DMS53 treated with DMSO at 0.1 percent for 48 hours (cell line): ENCODE measurements around the gene TGM3.

Source experiments
- DNase-seq: peaks from one replicate; lab custom pipeline; 2025; ENCODE audit not compliant: unreplicated experiment; lab: John Stamatoyannopoulos, UW

TGM3 gene

DNA sequence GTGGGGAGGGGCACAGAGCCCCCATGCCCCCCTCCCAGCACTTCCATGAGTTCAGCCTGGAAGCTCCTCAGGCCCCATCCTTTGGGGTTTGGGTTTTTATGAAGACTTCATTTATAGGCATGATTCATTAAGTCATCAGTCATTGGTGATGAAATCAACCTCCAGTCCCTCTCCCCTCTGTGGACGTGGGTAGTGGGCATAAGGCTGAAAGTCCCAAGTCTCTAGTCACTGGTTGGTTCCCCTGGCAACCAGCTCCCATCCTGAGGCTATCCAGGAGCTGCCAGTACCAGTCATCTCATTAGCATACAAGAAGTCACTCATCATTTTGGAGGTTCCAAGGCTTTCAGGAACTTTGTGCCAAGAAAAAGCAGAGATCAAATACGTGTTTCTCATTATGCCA lies 9.2 kb downstream of the TGM3 start:
- no peak for DNase-seq

DNA sequence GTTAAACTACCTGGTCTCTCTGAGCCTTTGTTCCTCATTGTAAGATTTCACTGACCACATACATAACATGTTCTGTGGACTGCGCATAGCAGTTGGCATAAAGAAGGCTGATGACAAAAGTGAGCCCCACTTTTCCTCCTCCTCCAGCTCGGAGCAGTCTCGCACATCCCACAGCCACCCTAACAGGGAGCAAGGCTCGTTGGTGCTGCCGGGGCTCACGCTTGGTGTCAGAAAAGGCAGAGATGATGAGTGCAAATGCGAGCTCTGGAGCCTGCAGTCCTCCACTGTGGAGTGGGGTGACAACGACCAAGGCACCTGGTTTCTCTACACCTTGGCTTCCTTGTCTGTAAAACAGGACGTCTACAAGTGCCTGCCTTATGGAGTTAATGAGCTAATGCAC lies 9.7 kb downstream of the TGM3 start:
- DNase-seq = no peak

DNA sequence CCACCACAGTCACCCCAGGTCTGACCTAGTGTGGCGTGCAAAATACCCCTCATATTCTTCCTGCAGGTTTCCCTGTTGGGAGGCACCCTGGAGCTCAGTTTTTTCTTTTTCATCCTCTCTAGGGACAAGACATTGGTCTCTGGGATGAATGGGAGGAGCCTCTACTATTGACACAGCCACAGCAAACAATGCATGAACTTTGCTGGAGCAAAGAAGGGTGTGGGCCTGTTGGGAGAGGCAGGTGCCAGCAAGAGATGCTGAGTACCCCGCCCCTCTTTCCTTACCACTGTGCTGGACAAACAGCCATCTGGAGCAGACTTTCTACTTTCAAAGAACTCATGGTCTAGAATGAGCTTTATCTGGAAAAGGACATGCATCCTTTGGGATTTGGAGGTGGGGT lies 10.1 kb downstream of the TGM3 start:
- peak; percentile 93 for DNase-seq

DNA sequence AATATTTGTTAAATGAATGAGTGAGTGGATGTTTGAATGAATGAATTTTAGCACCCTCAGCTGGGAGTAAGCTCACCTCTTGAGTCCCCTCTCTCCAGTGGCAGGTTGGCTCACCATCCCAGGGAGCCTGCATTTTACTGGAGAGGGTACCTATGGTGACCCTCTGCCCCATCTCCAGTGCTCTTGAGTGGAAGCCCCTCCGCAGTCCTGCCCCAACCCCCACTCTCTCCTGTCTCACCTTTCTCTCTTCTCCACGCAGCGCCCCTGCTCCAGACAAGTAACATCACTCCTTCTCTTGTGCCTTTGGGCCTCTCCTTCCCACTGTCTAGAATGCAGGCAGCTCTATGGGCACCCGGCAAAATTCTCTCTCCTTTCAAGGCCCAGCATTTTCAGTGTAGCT lies 11.3 kb downstream of the TGM3 start:
- no peak for DNase-seq

DNA sequence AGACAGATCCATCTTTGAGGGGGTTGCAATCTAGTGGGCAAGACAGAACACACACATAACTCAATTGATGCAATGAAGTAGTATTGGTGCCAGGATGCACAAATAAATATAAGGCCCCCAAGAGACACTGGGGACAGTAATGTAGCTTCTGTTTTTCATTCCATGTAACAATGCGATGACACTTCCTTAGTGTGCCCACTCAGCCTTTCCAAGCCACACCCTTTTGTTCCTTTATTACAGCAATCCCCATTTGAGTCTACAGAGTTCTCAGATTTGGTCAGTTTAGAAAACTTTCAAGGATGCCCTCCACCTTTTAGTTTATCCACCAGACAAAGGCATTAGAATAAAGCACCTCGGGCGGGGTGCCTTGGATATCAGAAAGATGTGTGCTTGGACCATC lies 15.5 kb downstream of the TGM3 start:
- no peak for DNase-seq

DNA sequence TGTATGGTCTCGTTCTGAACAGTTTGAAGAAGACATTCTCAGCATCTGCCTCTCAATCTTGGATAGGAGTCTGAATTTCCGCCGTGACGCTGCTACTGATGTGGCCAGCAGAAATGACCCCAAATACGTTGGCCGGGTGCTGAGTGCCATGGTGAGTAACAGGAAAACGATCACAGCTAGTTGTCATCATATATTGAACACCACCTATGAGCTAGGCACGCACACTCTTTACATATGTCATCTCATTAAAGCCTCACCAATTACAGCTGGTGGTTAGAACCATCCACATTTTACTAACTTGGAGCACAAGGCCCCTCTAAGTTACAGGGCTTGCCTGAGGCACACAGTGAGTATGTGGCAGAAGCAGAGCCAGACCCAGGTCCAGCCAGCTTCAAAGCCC lies 17.1 kb downstream of the TGM3 start:
- no peak for DNase-seq

DNA sequence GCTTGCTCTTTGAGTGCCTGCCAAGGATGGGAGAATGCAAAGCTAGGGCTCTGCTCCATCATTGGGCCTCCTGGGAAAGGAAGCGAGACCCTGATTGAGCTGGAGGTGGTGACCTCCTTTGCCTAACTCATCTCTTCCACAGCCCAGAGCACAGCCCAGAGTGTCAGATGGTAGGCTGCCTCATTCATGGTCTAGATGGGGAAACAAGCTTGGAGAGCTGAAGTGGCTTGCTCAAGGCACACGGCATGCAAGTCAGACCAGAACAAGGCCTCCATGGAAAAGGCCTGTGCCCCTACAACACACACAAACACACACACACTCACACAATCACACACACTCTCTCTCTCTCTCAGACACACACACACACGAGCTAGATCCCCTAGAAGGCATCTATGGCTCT lies 17.5 kb downstream of the TGM3 start:
- DNase-seq = no peak

DNA sequence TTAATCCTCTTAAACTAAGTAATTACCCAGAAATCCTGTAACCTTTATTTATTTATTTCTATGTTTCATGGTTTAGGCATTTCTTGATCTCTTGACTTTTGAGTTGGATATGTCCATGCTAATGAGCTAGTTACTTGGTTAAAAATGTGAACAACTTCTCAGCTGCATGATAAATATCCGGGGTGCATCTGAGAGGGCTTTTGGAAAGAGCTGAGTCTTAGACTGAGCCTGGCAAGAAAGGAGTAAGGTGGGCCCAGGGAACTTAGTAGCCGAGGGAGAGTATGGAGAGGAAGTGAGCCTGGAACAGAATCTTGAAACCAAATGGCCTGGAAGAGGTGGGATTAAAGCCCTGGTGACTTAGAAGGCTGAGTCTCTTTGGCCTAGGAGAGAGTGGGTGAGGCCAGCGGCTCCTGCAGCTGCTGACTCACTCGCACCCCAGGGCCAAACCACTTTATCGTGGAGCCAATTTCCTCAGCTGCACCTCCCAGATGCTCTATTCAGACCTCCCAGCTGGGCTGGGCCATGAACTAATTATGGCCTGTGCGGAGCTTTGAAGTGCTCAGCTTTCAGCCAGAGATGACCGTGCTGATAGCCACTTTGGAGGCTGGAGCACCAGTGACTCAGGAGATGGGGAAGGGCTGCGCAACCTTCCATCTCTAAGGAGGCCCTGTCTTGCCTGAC lies 19.1 kb downstream of the TGM3 start:
- DNase-seq = no peak

DNA sequence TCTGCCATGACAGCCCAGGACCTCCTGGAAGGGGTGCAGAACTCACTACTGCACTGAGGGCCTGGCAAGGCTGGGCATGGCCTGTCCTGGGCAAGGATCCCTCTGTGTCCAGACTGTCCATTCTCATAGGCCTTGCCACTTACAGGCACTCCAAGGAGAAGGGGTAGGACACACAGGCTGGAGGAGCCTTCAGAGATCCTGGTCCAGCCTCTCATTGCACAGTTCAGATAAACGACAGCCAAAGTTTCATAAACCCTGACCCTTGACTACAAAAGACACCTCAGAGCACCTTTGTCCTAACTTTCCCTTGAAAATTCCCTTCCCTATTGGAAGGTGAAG lies 19.6 kb downstream of the TGM3 start:
- no peak for DNase-seq

DNA sequence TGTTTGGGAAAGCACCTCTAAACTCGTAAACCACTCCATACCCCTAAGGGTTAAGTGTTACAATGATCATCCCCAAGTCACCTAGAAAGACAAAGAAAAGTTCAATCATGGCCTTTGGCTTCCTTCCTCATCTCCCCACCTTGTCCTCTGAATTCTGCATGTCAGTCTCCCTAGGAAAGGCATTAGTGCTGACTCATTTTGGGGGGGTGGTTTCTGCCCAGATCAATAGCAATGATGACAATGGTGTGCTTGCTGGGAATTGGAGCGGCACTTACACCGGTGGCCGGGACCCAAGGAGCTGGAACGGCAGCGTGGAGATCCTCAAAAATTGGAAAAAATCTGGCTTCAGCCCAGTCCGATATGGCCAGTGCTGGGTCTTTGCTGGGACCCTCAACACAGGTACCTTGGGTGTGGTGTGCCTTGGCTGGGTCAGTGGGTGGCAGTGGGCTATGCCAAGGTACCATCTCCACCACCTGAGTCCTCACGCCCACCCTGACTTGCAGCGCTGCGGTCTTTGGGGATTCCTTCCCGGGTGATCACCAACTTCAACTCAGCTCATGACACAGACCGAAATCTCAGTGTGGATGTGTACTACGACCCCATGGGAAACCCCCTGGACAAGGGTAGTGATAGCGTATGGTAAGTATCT lies 21.2 kb downstream of the TGM3 start:
- DNase-seq = no peak

DNA sequence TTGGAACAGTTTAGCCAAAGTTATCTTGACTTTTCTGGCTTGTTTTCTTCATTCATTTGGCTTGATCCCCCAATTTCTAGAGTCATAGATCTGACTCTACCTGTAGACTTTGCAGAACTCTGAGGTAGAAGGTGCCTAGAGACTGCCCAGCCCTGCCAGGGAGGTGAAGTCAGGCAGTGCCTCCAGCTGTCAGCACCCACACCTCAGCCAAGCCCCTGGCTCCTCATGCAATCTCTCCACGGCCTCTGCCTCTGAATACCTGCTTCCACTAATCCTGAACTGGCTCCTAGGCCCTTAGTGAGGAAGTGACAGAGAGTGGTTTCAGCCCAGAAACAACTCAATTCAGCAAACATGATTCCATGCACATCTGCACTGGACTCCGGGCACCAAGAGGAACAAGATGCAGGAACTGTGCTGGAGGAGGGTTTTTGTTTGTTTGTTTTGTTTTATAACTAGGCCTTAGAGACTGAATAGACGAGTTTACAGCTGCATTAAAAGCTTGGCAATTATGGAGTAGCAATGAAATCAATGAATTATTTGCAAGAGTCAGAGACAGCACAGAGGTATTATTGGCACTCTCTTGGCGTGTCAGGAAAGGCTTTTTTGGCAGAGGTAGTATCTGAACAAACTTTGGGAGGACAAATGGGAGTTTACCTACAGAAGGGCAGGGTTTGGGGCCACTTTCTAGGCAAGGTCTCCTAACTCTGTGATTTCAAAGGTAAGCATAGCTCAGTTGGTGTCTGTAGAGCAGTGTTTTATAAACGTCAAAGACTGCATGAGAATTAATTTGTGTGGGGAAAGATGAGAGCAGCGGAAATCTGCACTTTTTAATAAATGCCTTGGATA lies 25.2 kb downstream of the TGM3 start:
- no peak for DNase-seq

DNA sequence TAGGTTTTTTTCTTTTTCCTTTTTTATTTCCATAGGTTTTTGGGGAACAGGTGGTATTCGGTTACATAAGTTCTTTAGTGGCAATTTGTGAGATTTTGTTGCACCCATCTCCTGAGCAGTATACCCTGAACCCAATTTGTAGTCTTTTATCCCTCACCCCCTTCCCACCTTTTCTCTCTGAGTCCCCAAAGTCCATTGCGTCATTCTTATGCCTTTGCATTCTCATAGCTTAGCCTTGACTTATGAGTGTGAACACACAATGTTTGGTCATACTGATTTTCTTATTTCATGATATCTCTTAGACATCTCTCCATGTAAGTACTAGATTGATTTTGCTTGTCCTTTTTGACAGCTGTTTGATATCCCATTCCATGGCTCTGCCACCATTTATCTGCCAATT lies 27.2 kb downstream of the TGM3 start:
- DNase-seq = no peak

DNA sequence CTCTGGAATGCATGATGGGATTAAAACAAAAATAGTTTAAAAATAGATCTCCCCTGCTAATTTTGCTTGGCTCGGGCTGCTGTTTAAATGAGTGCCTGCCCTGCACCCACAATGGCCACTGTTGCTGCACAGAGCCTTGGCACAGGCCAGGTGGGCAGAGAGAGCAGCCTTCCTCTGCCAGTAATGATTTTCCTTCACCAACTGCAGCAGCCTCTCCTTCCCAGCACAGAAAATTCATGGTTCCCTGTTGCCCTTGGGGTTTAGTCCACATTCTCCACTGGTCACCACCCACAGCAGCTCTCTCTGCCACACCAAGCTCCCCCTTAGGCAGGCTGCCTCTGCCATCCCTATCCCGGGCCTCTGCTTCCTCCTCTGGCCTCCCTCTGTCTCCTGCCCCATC lies 30.2 kb downstream of the TGM3 start:
- DNase-seq = no peak

DNA sequence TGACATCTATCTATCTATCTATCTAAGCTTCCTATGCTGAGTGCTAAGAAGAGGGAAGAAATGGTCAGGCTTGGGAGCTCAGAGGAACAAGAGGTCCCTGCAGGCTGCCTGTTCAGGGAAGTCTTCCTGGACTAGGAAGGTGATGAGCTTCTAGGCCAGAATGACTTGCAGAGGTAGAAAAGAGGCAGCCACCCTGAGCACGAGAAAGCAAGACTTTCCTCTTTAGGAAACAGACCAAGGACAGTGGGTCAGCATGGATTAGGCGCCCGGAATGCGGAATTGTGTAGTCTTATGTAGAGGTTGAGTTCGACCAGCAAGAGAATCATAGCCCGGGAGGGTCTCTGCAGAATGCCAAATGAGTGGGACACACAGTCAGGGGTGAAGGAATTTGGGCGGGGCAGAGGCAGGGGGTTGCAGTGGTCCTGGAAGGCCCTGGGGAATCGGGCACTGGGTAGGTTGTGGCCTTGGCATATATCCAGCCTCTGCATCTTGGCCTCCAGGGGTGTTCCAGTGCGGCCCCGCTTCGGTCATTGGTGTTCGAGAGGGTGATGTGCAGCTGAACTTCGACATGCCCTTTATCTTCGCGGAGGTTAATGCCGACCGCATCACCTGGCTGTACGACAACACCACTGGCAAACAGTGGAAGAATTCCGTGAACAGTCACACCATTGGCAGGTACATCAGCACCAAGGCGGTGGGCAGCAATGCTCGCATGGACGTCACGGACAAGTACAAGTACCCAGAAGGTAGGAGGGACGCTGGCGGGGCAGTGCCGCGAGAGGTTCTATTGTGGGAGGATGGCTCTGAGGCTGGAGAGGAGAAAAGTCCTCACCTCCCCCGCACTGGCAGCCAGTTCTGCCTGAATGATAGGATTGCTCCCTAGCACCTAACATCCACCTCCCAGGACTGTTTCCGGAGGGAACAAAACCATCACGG lies 32.1 kb downstream of the TGM3 start:
- no peak for DNase-seq

DNA sequence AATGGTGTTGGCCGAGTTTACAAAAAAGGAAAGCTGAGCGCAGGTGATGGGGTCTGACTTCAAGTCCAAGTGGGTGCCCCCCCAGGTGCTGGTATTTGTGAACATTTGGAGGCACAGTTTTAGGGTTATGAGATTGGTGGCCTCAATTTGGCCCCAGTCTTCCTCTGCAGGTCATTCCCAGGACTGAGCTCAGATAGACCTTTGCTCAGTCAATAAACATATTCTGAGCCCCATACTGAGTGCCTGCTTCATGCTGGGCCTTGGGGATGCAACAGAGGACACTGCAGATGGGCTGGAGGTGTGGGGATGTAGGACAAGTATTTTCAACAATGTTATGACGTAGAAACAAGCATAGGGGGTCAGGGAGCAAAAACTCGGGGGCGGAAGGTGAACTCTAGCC lies 33.5 kb downstream of the TGM3 start:
- DNase-seq = no peak

DNA sequence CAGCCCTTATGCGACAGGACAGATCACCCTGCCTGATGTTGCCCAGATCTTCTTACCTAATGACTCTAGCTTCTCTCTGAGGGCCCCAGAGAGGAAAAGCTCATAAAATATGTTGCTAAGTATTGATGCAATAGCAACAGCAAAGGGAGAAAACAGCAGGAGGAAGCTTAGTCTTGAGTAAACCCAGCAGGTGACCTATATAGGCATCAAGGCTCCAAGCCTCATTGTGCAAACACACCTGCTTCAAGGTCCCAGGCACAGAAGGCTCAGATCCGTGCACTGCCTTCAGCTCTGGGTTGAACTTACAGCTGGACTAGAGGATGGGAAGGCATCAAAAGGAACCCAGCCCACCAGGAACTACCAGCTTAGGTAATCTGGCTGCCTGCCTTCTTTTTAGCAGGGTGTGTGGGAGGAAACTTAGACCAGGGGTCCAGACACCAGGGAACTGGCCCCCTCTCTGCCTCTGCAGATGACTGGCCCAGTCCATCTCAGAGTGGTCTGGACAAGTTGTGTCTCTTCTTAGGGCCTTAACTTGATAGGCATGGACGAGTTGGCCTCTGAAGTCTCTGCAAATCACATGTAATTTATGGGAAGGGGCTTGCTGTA lies 34.4 kb downstream of the TGM3 start:
- peak; percentile 90 for DNase-seq

DNA sequence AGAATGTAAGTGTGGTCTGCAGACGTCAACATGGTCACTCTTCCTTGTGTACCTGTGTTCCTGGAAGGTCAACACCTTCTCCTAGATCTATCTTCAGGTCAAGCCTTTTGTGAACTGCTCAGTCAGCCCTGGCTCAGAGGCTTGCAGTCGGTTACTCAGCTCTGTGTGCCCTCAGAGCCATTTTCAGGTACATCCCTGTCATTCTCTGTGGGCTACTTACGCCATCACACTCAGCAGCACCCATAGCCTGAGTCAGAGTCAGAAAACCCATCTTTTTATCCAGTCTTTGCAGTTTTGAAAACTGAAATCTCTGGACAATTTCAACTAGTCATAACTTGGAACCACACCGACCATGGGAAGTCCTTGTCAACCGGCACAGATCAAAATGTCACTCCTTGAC lies 35.3 kb downstream of the TGM3 start:
- no peak for DNase-seq

DNA sequence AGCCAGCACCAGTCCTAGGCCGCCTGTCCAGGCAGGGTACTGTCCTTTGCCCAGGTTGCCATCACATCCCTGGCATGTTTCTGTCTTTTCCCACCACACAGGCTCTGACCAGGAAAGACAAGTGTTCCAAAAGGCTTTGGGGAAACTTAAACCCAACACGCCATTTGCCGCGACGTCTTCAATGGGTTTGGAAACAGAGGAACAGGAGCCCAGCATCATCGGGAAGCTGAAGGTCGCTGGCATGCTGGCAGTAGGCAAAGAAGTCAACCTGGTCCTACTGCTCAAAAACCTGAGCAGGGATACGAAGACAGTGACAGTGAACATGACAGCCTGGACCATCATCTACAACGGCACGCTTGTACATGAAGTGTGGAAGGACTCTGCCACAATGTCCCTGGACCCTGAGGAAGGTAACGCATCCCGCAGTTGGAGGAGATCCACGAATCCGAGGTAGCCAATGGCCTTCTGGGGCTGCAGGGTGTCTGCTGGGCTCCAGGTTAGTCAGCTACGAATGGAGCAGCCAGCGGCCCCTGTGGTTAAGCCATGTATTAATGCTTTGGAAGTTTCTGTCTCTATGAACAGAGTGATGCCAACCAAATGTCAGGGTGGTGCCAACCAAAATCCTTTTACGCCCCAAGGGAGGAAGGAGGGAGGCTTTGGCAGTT lies 36.2 kb downstream of the TGM3 start:
- no peak for DNase-seq

DNA sequence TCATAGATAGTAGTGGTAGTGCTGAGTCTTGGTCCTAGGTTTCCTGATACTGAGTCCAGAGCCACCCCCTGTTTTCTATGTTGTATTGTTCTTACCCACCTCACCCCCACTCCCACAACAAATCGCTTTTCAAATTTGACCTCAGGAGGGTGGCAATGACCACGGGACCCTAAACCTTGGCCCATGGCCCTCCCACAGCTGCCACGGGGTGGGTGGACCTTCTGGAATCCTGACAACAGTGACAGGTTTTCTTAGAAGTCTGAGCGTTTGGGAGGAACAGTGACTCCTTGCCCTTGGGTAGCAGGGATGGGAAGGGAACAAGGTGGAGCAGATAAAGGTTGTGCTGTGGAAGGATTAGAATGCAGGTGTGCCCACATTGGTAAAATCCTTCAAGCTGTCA lies 36.9 kb downstream of the TGM3 start:
- DNase-seq = no peak

DNA sequence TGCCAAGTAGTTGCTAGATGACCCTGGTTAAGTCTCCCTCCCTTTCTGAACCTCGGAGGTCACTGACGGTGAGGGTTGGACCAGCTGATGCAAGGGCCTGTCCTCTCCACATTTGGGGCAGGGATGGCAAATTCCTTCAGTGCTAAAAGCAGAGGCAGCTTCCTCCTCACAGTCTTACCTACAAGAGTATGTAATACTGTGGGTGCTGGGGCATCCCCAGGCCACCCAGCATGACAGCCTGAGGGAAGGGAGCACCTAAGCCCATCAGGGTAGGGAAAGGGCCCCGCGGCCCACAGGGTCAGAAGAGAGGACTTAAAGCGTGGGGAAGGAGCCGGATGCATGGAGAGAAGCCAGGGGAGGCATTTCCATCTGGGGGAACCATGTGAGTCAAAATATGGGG lies 38.0 kb downstream of the TGM3 start:
- DNase-seq = no peak
